ENCODE data around the gene C2orf92.
"Not testable (repeated sequence)": the region's sequence is repeated elsewhere in the genome, so short reads cannot be mapped to it uniquely, and the experiment has no call there.

GRCh38 chr2:97620492-97620891 is 49.0 kb upstream of the C2orf92 start:
- not testable (repeated sequence) for TF ChIP-seq EZH2 (IDR thresholded peaks at IDR 0.05; ENCODE audit: insufficient read depth, poor library complexity, severe bottlenecking); EZH2phosphoT487 (IDR thresholded peaks at IDR 0.05; ENCODE audit: insufficient read depth, low read depth)

Measured in GM23248 (cell line).